C4-2B (cell line): Measurements from ENCODE around the gene SLC17A2.

Source experiments
- CTCF ChIP-seq: fragments of 450-650 bp; conservative IDR thresholded peaks from 2 replicates; pipeline ENCODE4 v1.5.1; 2017; ENCODE audit warnings: mild to moderate bottlenecking
- ZFX ChIP-seq: fragments of 450-650 bp; IDR thresholded peaks from 2 replicates; pipeline ENCODE4 v1.6.1; 2017

- TF ChIP-seq CTCF (no peak), ZFX (no peak)
Observed at GRCh38 chr6:25951296-25952032, 21.0 kb upstream of the SLC17A2 start.
